Nephron progenitor cell (in vitro differentiated cells): ENCODE data around the gene LTB4R.

Experiments used
- DNase-seq: peaks from one replicate; pipeline ENCODE4 v3.0.0; 2021
- H3K27ac Mint-ChIP-seq: 2 replicates; pipeline ENCODE4 v1.8.0; 2021; ENCODE audit warnings: mild to moderate bottlenecking, moderate library complexity, mixed read lengths
- H3K27me3 Mint-ChIP-seq: 2 replicates; pipeline ENCODE4 v1.8.0; 2021; ENCODE audit warnings: mild to moderate bottlenecking, low read depth, mixed read lengths; ENCODE audit not compliant: poor library complexity
- H3K36me3 Mint-ChIP-seq: 2 replicates; pipeline ENCODE4 v1.8.0; 2021; ENCODE audit warnings: low read depth, mixed read lengths
- H3K4me1 Mint-ChIP-seq: 2 replicates; pipeline ENCODE4 v1.8.0; 2021; ENCODE audit warnings: mixed read lengths
- H3K4me3 Mint-ChIP-seq: 2 replicates; pipeline ENCODE4 v1.8.0; 2021; ENCODE audit warnings: mild to moderate bottlenecking, moderate library complexity, mixed read lengths
- H3K9me3 Mint-ChIP-seq: 2 replicates; pipeline ENCODE4 v1.8.0; 2021; ENCODE audit warnings: mild to moderate bottlenecking, moderate library complexity, mixed read lengths
- TF ChIP-seq, protein P1 (sequence below): fragments of 200-600 bp; sonication (generic); IDR thresholded peaks from 2 replicates; pipeline ENCODE4 v1.5.0; 2021; ENCODE audit warnings: antibody characterized with exemption

The LTB4R gene

GRCh38 chr14:24343795-24344660 lies 32.7 kb downstream of the LTB4R start:
- peaks cover 11% of the 10 kb centered on the region for H3K4me1 Mint-ChIP-seq
- no peak overlapping the region for H3K4me3 Mint-ChIP-seq
- no peaks in the 10 kb centered on the region for H3K36me3 Mint-ChIP-seq
- H3K27ac Mint-ChIP-seq: no peak overlapping the region
- TF ChIP-seq, protein P1, sequence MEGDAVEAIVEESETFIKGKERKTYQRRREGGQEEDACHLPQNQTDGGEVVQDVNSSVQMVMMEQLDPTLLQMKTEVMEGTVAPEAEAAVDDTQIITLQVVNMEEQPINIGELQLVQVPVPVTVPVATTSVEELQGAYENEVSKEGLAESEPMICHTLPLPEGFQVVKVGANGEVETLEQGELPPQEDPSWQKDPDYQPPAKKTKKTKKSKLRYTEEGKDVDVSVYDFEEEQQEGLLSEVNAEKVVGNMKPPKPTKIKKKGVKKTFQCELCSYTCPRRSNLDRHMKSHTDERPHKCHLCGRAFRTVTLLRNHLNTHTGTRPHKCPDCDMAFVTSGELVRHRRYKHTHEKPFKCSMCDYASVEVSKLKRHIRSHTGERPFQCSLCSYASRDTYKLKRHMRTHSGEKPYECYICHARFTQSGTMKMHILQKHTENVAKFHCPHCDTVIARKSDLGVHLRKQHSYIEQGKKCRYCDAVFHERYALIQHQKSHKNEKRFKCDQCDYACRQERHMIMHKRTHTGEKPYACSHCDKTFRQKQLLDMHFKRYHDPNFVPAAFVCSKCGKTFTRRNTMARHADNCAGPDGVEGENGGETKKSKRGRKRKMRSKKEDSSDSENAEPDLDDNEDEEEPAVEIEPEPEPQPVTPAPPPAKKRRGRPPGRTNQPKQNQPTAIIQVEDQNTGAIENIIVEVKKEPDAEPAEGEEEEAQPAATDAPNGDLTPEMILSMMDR: no peak
- peaks cover 96% of the 10 kb centered on the region for H3K27me3 Mint-ChIP-seq
- no peaks in the 10 kb centered on the region for H3K9me3 Mint-ChIP-seq
- DNase-seq: no peak

DNA sequence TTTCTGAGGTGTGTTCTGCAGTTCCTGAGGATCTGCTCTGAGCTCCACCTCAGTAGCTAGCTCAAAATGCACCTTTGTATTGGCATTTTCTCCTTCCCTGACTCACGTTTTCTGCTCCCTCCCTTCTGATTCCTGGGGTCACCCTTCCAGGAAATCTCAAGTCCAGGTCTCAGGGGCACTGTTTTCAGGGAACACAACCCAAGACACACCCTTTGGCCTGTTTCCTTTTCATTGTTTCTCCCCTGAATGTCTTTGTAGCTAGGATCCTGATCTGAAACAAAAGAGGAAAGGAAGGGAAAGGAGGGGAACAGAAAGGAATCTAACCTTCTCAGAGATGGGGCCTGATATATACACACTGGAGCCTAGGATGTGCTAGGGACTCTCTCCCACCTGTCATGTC lies 35.8 kb downstream of the LTB4R start:
- no peak overlapping the region for H3K4me3 Mint-ChIP-seq
- DNase-seq: no peak
- no peaks in the 10 kb centered on the region for H3K4me1 Mint-ChIP-seq
- TF ChIP-seq, protein P1: no peak
- H3K27ac Mint-ChIP-seq: no peak overlapping the region
- no peaks in the 10 kb centered on the region for H3K9me3 Mint-ChIP-seq
- peaks cover 96% of the 10 kb centered on the region for H3K27me3 Mint-ChIP-seq
- H3K36me3 Mint-ChIP-seq: no peaks in the 10 kb centered on the region

DNA sequence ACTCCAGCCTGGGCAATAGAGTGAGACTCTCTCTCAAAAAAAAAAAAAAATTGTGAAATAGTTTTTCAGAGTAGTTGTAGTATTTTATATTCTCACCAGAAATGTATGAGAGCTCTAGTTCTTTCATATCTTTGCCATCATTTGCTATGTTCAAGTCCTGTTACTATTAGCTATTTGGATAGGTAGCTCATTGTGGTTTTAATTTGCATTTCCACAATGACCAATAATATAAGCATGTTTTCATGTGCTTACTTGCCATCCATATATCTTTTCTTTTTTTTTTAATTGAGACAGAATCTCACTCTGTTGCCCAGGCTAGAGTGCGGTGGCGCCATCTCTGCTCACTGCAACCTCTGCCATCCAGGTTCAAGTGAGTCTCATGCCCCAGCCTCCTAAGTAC lies 36.9 kb downstream of the LTB4R start:
- H3K4me3 Mint-ChIP-seq: no peak overlapping the region
- H3K27me3 Mint-ChIP-seq: peaks cover 96% of the 10 kb centered on the region
- no peak for DNase-seq
- H3K27ac Mint-ChIP-seq: no peak overlapping the region
- TF ChIP-seq, protein P1: no peak
- peaks cover 7% of the 10 kb centered on the region for H3K4me1 Mint-ChIP-seq
- peaks cover 3% of the 10 kb centered on the region for H3K9me3 Mint-ChIP-seq
- no peaks in the 10 kb centered on the region for H3K36me3 Mint-ChIP-seq

DNA sequence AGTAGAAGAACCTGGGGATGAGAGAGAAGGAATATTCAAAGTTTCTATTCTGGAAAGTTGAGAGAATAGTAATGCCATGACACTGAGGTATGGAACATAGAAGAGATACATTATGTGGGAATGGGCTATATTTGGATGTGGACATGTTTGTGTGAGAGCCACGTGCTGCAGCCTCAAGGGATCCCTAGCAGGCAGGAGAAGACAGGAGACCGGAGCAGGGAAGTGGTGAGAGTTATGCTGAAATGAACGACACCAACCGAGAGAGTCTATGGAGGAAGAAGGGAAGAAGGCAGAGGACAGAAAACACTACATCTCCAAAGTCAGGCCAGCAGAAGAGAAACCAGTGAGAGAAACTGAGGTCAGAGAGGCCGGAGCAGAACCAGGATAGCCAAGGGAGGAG lies 38.4 kb downstream of the LTB4R start:
- Mint-ChIP-seq H3K4me3 (no peak overlapping the region), H3K36me3 (no peaks in the 10 kb centered on the region), H3K27me3 (peaks cover 95% of the 10 kb centered on the region), H3K4me1 (peaks cover 7% of the 10 kb centered on the region), H3K9me3 (peaks cover 3% of the 10 kb centered on the region), H3K27ac (no peak overlapping the region)
- TF ChIP-seq, protein P1: no peak
- DNase-seq: no peak

GRCh38 chr14:24351517-24351916 lies 40.2 kb downstream of the LTB4R start:
- TF ChIP-seq, protein P1: no peak
- Mint-ChIP-seq H3K36me3 (no peaks in the 10 kb centered on the region), H3K27ac (no peak overlapping the region), H3K27me3 (peaks cover 88% of the 10 kb centered on the region), H3K4me3 (no peak overlapping the region), H3K4me1 (peaks cover 7% of the 10 kb centered on the region), H3K9me3 (peaks cover 3% of the 10 kb centered on the region)
- no peak for DNase-seq
